Thyroid gland (tissue), 4 donors: ENCODE measurements around the gene FYN. TPM values are rescaled to one million over a fixed set of nuclear protein-coding genes. Genes with fewer than 3 reads are reported as not detected.

ENCODE experiments used
- DNase-seq, 2 donors: peaks; one replicate each; pipeline ENCODE4 v3.0.0-alpha.2; 2019
- H3K27ac ChIP-seq, 3 donors: fragments of 200-600 bp; sonication (generic); 1 replicate in 2 of 3; 2 replicates in 1 of 3; pipeline ENCODE4 v1.5.1; 2016 to 2019; ENCODE audit warnings: mild to moderate bottlenecking in 1 of 3, moderate library complexity in 1 of 3
- H3K27me3 ChIP-seq: fragments of 200-600 bp; sonication (generic); one replicate; pipeline ENCODE4 v1.5.1; 2019
- H3K36me3 ChIP-seq, 2 donors: fragments of 200-600 bp; sonication (generic); one replicate each; pipeline ENCODE4 v1.5.1; 2016 to 2019
- H3K4me1 ChIP-seq, 2 donors: fragments of 200-600 bp; sonication (generic); one replicate each; pipeline ENCODE4 v1.5.1; 2017 to 2019
- H3K4me3 ChIP-seq, 3 donors: fragments of 200-600 bp; sonication (generic); replicated peaks in 1 of 3; 1 replicate in 2 of 3; 2 replicates in 1 of 3; pipeline ENCODE4 v1.5.1; 2016; ENCODE audit warnings: mild to moderate bottlenecking in 1 of 3
- H3K9me3 ChIP-seq: fragments of 200-600 bp; sonication (generic); one replicate; pipeline ENCODE4 v1.5.1; 2017
- POLR2A ChIP-seq, 2 donors: fragments of 450-650 bp; IDR thresholded peaks; one replicate each; pipeline ENCODE4 v1.6.1; 2017; ENCODE audit warnings: antibody characterized with exemption in 2 of 2, mild to moderate bottlenecking in 2 of 2, moderate library complexity in 1 of 2
- WGBS, 2 donors: methylation state at CpG; one replicate each; pipeline ENCODE4 v1.1.5; 2017; 5-methylcytosine and 5-hydroxymethylcytosine counted together
- intact Hi-C: fragments of 100-400 bp; cut with DNase I; formaldehyde crosslinking; loops from one replicate; pipeline ENCODE4 v1.15.1; 2023
- total RNA-seq, 4 donors: library from RNA; depleted of rRNA; stranded (reverse); fragments of >200 nt; gene quantifications; one replicate each; pipeline ENCODE4 v1.2.3, GENCODE V29; 2016
- TF ChIP-seq, protein P1 (sequence below), 6 experiments: fragments of 200-600 bp in 3 of 6; fragments of 450-650 bp in 3 of 6; sonication (generic) in 3 of 6; IDR thresholded peaks; one replicate each; pipeline ENCODE4 v1.5.1; 2016 to 2019; ENCODE audit warnings: antibody characterized with exemption in 6 of 6, mild to moderate bottlenecking in 2 of 6, inconsistent platforms in 1 of 6, moderate library complexity in 1 of 6

Gene FYN
- total RNA-seq, 4 donors from 2014 or later = 67.0 to 206 (median 95.9) TPM

DNA sequence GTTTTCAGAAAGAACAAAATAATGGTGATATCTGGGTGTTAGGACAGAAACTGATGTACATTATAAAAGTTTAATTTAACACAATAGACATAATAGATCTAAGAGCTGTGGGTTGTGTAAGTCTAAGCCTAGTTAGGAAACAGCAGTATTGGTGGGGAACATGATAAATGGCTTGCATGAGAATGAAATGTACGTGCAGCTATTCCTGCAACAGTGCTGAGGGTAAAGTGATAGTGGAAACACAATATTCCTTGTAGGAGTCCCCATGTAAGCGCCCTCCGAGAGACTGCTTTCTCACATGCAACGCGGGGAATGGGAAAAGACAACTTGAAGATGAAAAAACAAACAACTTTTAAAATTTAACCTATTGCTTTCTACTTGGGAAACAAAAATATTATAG, 171.0 kb downstream of the FYN start:
- Histone ChIP-seq H3K36me3 (peaks cover 0 to 16% of the 10 kb centered on the region in 2 donors), H3K9me3 (no peaks in the 10 kb centered on the region), H3K27ac (no peak overlapping the region), H3K4me1 (no peaks in the 10 kb centered on the region), H3K4me3 (no peak overlapping the region), H3K27me3 (no peaks in the 10 kb centered on the region)
- TF ChIP-seq POLR2A (IDR thresholded peaks at IDR 0.05) = no peak
- TF ChIP-seq, protein P1, sequence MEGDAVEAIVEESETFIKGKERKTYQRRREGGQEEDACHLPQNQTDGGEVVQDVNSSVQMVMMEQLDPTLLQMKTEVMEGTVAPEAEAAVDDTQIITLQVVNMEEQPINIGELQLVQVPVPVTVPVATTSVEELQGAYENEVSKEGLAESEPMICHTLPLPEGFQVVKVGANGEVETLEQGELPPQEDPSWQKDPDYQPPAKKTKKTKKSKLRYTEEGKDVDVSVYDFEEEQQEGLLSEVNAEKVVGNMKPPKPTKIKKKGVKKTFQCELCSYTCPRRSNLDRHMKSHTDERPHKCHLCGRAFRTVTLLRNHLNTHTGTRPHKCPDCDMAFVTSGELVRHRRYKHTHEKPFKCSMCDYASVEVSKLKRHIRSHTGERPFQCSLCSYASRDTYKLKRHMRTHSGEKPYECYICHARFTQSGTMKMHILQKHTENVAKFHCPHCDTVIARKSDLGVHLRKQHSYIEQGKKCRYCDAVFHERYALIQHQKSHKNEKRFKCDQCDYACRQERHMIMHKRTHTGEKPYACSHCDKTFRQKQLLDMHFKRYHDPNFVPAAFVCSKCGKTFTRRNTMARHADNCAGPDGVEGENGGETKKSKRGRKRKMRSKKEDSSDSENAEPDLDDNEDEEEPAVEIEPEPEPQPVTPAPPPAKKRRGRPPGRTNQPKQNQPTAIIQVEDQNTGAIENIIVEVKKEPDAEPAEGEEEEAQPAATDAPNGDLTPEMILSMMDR (IDR thresholded peaks at IDR 0.05) = no peak
- DNase-seq = no peak
- intact Hi-C loops = no loop called here
- 93 to 95% methylated on average over 5 of the region's 5 CpGs for WGBS, 2 donors

DNA sequence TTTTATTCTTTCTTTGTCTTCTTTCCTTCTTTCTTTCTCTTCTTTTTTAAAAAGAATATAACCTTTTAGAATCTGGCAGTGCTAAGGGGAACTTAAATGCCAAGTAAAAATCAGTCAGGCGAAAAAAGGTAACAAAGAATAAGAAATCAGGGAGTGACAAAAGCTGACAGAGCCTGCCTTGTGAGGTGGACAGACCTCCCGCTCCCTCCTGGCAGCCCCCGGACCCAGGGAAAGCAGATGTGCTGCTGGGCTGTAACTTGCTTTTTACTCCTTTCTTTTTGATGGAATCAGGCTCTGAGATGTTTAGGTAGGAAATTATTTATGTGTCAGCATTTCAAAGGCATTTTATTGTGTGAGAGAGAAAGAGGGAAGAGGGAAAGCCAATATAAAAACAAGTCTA, 172.1 kb downstream of the FYN start:
- 70 to 77% methylated on average over 3 of the region's 3 CpGs for WGBS, 2 donors
- TF ChIP-seq, protein P1 (IDR thresholded peaks at IDR 0.05) = no peak
- no peak for TF ChIP-seq POLR2A (IDR thresholded peaks at IDR 0.05)
- no peak for DNase-seq
- H3K4me3 ChIP-seq = no peak overlapping the region
- H3K27ac ChIP-seq = no peak overlapping the region
- H3K9me3 ChIP-seq = no peaks in the 10 kb centered on the region
- H3K36me3 ChIP-seq = peaks cover 0 to 16% of the 10 kb centered on the region in 2 donors
- intact Hi-C loops = no loop called here
- H3K27me3 ChIP-seq = no peaks in the 10 kb centered on the region
- H3K4me1 ChIP-seq = no peaks in the 10 kb centered on the region

DNA sequence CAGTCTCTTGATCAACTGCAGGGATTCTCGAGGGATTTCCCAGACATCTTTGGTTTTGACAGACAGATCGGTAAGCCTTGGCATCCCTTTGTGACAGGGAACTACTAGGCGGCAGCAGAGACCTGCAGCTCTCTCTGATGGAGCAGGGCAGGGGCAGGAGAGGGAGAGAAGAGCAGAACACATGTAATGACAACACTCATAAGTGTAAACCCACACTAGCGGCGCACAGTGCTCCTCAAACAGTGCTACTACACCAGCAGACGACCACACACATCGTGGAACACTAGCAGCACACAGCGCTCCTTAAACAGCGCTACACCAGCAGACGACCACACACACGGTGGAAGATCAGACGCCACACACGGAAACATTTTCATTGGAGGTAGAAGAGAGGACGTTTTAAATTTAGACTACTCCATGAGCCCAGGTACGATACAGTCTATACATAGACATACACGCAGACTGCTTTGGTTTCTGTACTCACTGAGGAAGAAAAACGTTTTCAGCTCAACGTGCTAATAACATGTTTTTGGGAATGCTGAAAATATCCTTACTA, 173.0 kb downstream of the FYN start:
- H3K27me3 ChIP-seq = no peaks in the 10 kb centered on the region
- H3K4me1 ChIP-seq = no peaks in the 10 kb centered on the region
- no peak overlapping the region for H3K4me3 ChIP-seq
- H3K27ac ChIP-seq = no peak overlapping the region
- no peaks in the 10 kb centered on the region for H3K9me3 ChIP-seq
- 91 to 95% methylated on average over 18 of the region's 18 CpGs for WGBS, 2 donors
- TF ChIP-seq, protein P1 (IDR thresholded peaks at IDR 0.05) = no peak
- TF ChIP-seq POLR2A (IDR thresholded peaks at IDR 0.05) = no peak
- no peak for DNase-seq
- intact Hi-C loops = no loop called here
- peaks cover 0 to 16% of the 10 kb centered on the region in 2 donors for H3K36me3 ChIP-seq

DNA sequence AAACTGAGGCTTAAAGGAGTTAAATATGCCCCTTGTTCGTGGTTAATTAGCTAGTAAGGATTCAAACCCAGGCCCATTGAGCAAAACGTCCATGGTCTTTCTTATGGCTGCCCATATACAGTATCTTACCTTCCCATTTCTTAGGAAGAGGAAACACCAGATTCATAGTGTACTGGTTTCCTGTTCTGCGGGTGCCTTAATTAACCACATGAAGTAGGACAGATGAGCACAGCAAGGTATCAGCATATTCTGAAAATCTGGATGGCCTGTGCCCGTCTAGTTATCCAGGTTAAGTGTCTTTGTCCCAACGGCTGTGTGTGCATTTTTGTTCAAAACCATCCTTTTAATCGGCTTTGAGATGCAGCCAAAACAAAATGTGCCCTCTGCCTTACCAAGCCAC, 174.1 kb downstream of the FYN start:
- TF ChIP-seq, protein P1 (IDR thresholded peaks at IDR 0.05) = no peak
- no peak for TF ChIP-seq POLR2A (IDR thresholded peaks at IDR 0.05)
- H3K4me3 ChIP-seq = no peak overlapping the region
- H3K4me1 ChIP-seq = no peaks in the 10 kb centered on the region
- no peak for DNase-seq
- no peaks in the 10 kb centered on the region for H3K27me3 ChIP-seq
- no peak overlapping the region for H3K27ac ChIP-seq
- 92 to 93% methylated on average over 6 of the region's 6 CpGs for WGBS, 2 donors
- H3K9me3 ChIP-seq = no peaks in the 10 kb centered on the region
- intact Hi-C loops = no loop called here
- peaks cover 2 to 18% of the 10 kb centered on the region in 2 donors for H3K36me3 ChIP-seq

DNA sequence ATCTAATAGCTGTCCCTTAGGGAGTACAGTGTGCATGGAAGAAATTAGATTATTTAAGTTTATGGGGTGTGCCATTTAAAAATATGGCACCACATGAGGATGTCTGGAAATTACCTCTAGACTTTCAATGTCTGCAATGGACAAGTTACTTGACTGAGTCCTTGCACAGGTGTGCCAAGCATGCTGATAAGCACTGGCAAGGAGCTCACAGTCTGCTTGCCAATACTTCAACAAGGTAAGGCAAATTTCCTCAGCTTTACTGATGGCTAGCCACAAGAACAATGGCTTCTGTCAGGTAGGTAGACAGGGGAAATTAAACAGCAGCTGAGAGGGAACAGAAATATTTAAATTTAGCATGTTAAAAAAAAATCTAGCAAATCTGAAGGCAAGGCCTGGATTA, 176.4 kb downstream of the FYN start:
- Histone ChIP-seq H3K9me3 (no peaks in the 10 kb centered on the region), H3K27me3 (no peaks in the 10 kb centered on the region), H3K27ac (no peak overlapping the region), H3K36me3 (peaks cover 9 to 16% of the 10 kb centered on the region in 2 donors), H3K4me3 (no peak overlapping the region), H3K4me1 (no peaks in the 10 kb centered on the region)
- TF ChIP-seq, protein P1 (IDR thresholded peaks at IDR 0.05) = no peak
- TF ChIP-seq POLR2A (IDR thresholded peaks at IDR 0.05) = no peak
- intact Hi-C loops = no loop called here
- peak in 1 of 2 donors; percentile 18 for DNase-seq
